CD4-positive, CD25-positive, alpha-beta regulatory T cell (primary cell): ENCODE data around the gene TNFRSF8. TPM values are rescaled to one million over a fixed set of nuclear protein-coding genes. Genes with fewer than 3 reads are reported as not detected.

Source experiments
- ATAC-seq, 2 donors: fragments of 150-1000 bp; cut with Tn5 transposase; one replicate each; pipeline ENCODE4 v1.10.0; 2021; ENCODE audit warnings: low read depth in 2 of 2, moderate number of reproducible peaks in 2 of 2, moderate library complexity in 1 of 2
- DNase-seq, 3 donors: peaks; one replicate each; pipeline versions ENCODE4 v3.0.0 to v3.0.0-alpha.2; 2012 to 2022; ENCODE audit warnings: mixed read lengths in 1 of 3
- H3K27ac ChIP-seq: one replicate; pipeline ENCODE4 v1.7.0; 2013; ENCODE audit warnings: mild to moderate bottlenecking, low read length; ENCODE audit not compliant: insufficient read depth, poor library complexity, severe bottlenecking
- H3K27me3 ChIP-seq: one replicate; pipeline ENCODE4 v1.7.0; 2013; ENCODE audit warnings: low read length; ENCODE audit not compliant: control insufficient read depth, insufficient read depth
- H3K36me3 ChIP-seq: one replicate; pipeline ENCODE4 v1.7.0; 2013; ENCODE audit warnings: mild to moderate bottlenecking, low read length, moderate library complexity; ENCODE audit not compliant: control insufficient read depth, insufficient read depth
- H3K4me1 ChIP-seq: 2 replicates; pipeline ENCODE4 v1.7.0; 2013; ENCODE audit warnings: mild to moderate bottlenecking, low read length; ENCODE audit not compliant: insufficient read depth, control insufficient read depth, poor library complexity, severe bottlenecking
- H3K4me3 ChIP-seq: one replicate; pipeline ENCODE4 v1.7.0; 2013; ENCODE audit warnings: low read depth, mild to moderate bottlenecking, low read length, moderate library complexity
- H3K9me3 ChIP-seq, 2 experiments: 1 replicate in 1 of 2; 2 replicates in 1 of 2; pipeline ENCODE4 v1.7.0; 2013; ENCODE audit warnings: low read length in 2 of 2, mild to moderate bottlenecking in 1 of 2, moderate library complexity in 1 of 2; ENCODE audit not compliant: control insufficient read depth in 2 of 2
- H3K27ac Mint-ChIP-seq, 3 donors: one replicate each; pipeline ENCODE4 v1.8.0; 2020 to 2022; ENCODE audit warnings: mild to moderate bottlenecking in 3 of 3, mixed read lengths in 3 of 3, moderate library complexity in 2 of 3
- H3K27me3 Mint-ChIP-seq: one replicate; pipeline ENCODE4 v1.8.0; 2022; ENCODE audit warnings: mild to moderate bottlenecking, mixed read lengths
- H3K36me3 Mint-ChIP-seq: one replicate; pipeline ENCODE4 v1.8.0; 2020; ENCODE audit warnings: mixed read lengths
- H3K4me1 Mint-ChIP-seq, 4 donors: one replicate each; pipeline ENCODE4 v1.8.0; 2020 to 2022; ENCODE audit warnings: mixed read lengths in 4 of 4, mild to moderate bottlenecking in 1 of 4
- H3K4me3 Mint-ChIP-seq, 4 donors: one replicate each; pipeline ENCODE4 v1.8.0; 2020 to 2022; ENCODE audit warnings: mild to moderate bottlenecking in 4 of 4, mixed read lengths in 4 of 4, moderate library complexity in 3 of 4
- H3K9me3 Mint-ChIP-seq, 7 donors: one replicate each; pipeline ENCODE4 v1.8.0; 2020 to 2022; ENCODE audit warnings: mixed read lengths in 7 of 7, mild to moderate bottlenecking in 3 of 7, moderate library complexity in 2 of 7
- polyA plus RNA-seq, 4 donors: library from polyadenylated mRNA; unstranded; fragments of 300-500 nt; fragmentation: Illumina TruSeq; gene quantifications; one replicate each; pipeline ENCODE4 v1.2.3, GENCODE V29; 2021
- total RNA-seq: library from RNA; stranded (reverse); gene quantifications from one replicate; pipeline ENCODE4 v1.2.3, GENCODE V29; 2022

TNFRSF8 gene
- total and polyA plus RNA-seq, 5 donors from 2014 or later: 1.1 to 3.2 (median 1.6) TPM

DNA sequence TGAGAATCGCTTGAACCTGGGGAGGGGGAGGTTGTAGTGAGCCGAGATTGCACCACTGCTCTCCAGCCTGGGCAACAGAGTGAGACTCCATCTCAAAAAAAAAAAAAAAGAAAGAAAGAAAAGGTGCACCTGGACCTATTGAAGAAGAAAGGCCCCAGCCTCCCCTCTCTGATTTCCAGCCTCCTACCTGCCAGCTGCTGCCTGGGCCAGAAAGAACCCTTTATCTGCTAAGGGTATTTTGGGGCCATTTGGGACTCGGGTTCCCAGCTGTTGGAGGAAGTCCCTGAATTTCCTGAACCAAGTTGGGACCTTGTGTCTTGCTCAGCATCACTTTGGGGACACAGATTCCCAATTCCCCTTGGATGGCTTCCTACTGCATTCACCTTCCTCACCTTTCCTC lies 3.9 kb upstream of the TNFRSF8 start:
- Histone ChIP-seq H3K4me3 (no peak overlapping the region), H3K27ac (no peak overlapping the region), H3K27me3 (no peaks in the 10 kb centered on the region), H3K4me1 (peaks cover 30% of the 10 kb centered on the region), H3K9me3 (no peaks in the 10 kb centered on the region), H3K36me3 (no peaks in the 10 kb centered on the region)
- H3K4me1 Mint-ChIP-seq: peaks cover 6 to 42% (median 20%) of the 10 kb centered on the region in 4 donors
- ATAC-seq (no peak), DNase-seq (no peak)
- peaks cover 4% of the 10 kb centered on the region for H3K27me3 Mint-ChIP-seq
- peak overlapping the region in 2 of 3 donors; percentile 33 to 97 for H3K27ac Mint-ChIP-seq
- H3K9me3 Mint-ChIP-seq: peaks cover 0 to 2% (median 0%) of the 10 kb centered on the region in 7 donors
- peak overlapping the region in 1 of 4 donors; percentile 60 for H3K4me3 Mint-ChIP-seq
- no peaks in the 10 kb centered on the region for H3K36me3 Mint-ChIP-seq

GRCh38 chr1:12059722-12060464 lies 3.2 kb upstream of the TNFRSF8 start:
- H3K9me3 ChIP-seq: no peaks in the 10 kb centered on the region
- H3K27me3 Mint-ChIP-seq: peaks cover 8% of the 10 kb centered on the region
- peaks cover 11 to 44% (median 26%) of the 10 kb centered on the region in 4 donors for H3K4me1 Mint-ChIP-seq
- H3K4me1 ChIP-seq: peaks cover 36% of the 10 kb centered on the region
- H3K27ac ChIP-seq: no peak overlapping the region
- DNase-seq (no peak), ATAC-seq (no peak)
- H3K4me3 Mint-ChIP-seq: peak overlapping the region in 1 of 4 donors; percentile 60
- H3K36me3 Mint-ChIP-seq: no peaks in the 10 kb centered on the region
- peak overlapping the region; percentile 33 to 97 (median 87) for H3K27ac Mint-ChIP-seq
- H3K9me3 Mint-ChIP-seq: peaks cover 0 to 2% (median 0%) of the 10 kb centered on the region in 7 donors
- H3K27me3 ChIP-seq: no peaks in the 10 kb centered on the region
- H3K36me3 ChIP-seq: no peaks in the 10 kb centered on the region
- no peak overlapping the region for H3K4me3 ChIP-seq

DNA sequence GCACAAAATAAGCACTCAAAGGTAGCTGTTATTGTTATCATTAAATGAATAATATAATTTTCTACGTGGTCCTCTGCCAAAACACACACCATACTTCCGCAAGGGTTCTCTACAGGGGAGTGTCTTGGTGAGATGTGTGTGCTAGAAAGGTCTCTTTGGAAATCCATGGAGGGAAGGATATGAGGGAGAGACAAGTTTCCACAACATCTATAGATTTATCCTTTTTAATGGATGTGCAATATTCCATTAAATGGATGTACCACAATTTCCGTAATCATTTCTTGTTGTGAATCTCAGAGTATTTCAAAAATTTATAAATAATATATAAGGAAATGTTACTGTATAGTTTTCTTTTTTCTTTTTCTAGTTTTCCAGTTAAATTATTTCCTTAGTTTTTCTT lies 2.6 kb upstream of the TNFRSF8 start:
- Mint-ChIP-seq H3K4me1 (peaks cover 12 to 43% (median 26%) of the 10 kb centered on the region in 4 donors), H3K9me3 (peaks cover 0 to 2% (median 0%) of the 10 kb centered on the region in 7 donors), H3K27me3 (peaks cover 8% of the 10 kb centered on the region), H3K4me3 (peak overlapping the region in 1 of 4 donors; percentile 60), H3K27ac (no peak overlapping the region), H3K36me3 (no peaks in the 10 kb centered on the region)
- H3K27ac ChIP-seq: no peak overlapping the region
- no peak for DNase-seq
- H3K4me3 ChIP-seq: no peak overlapping the region
- no peaks in the 10 kb centered on the region for H3K27me3 ChIP-seq
- no peaks in the 10 kb centered on the region for H3K36me3 ChIP-seq
- no peak for ATAC-seq
- no peaks in the 10 kb centered on the region for H3K9me3 ChIP-seq
- H3K4me1 ChIP-seq: peaks cover 38% of the 10 kb centered on the region

GRCh38 chr1:12064073-12064969 lies 1.2 kb downstream of the TNFRSF8 start:
- Mint-ChIP-seq H3K36me3 (no peaks in the 10 kb centered on the region), H3K27me3 (peaks cover 8% of the 10 kb centered on the region), H3K27ac (peak overlapping the region; percentile 12 to 91 (median 86)), H3K4me1 (peaks cover 19 to 63% (median 40%) of the 10 kb centered on the region in 4 donors), H3K4me3 (peak overlapping the region; percentile 77 to 92 (median 84)), H3K9me3 (peaks cover 0 to 2% (median 0%) of the 10 kb centered on the region in 7 donors)
- Histone ChIP-seq H3K4me1 (peaks cover 61% of the 10 kb centered on the region), H3K36me3 (no peaks in the 10 kb centered on the region), H3K27ac (no peak overlapping the region), H3K9me3 (no peaks in the 10 kb centered on the region), H3K27me3 (no peaks in the 10 kb centered on the region), H3K4me3 (peak overlapping the region; percentile 67)
- ATAC-seq (no peak), DNase-seq (no peak)

DNA sequence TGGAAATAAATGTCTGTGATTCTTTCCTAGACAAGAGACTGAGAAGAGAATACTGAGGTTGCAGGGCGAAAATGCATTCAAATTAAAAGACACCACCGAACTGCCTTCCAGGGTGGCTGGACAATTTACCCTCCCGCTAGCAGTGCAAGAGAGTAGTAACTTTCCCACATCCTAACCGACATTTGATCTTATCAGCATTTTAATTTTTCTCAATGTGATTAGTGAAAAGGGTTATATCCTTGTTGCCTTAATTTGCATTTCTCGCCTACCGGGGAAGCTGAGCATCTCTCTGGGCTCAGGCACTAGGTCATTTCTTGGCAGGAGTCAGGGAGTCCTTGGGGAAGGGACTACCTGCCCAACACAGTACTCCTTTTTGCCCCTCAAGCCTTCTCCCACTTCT lies 2.8 kb downstream of the TNFRSF8 start:
- H3K4me3 Mint-ChIP-seq: peak overlapping the region; percentile 67 to 83 (median 82)
- H3K4me1 Mint-ChIP-seq: peaks cover 19 to 69% (median 47%) of the 10 kb centered on the region in 4 donors
- H3K27me3 ChIP-seq: no peaks in the 10 kb centered on the region
- no peaks in the 10 kb centered on the region for H3K36me3 ChIP-seq
- peaks cover 66% of the 10 kb centered on the region for H3K4me1 ChIP-seq
- H3K36me3 Mint-ChIP-seq: no peaks in the 10 kb centered on the region
- H3K9me3 Mint-ChIP-seq: no peaks in the 10 kb centered on the region
- peaks cover 8% of the 10 kb centered on the region for H3K27me3 Mint-ChIP-seq
- no peak for ATAC-seq
- H3K9me3 ChIP-seq: no peaks in the 10 kb centered on the region
- peak overlapping the region; percentile 43 for H3K27ac ChIP-seq
- H3K27ac Mint-ChIP-seq: peak overlapping the region; percentile 4 to 90 (median 13)
- DNase-seq: peak in 1 of 3 donors; percentile 42
- peak overlapping the region; percentile 63 for H3K4me3 ChIP-seq

DNA sequence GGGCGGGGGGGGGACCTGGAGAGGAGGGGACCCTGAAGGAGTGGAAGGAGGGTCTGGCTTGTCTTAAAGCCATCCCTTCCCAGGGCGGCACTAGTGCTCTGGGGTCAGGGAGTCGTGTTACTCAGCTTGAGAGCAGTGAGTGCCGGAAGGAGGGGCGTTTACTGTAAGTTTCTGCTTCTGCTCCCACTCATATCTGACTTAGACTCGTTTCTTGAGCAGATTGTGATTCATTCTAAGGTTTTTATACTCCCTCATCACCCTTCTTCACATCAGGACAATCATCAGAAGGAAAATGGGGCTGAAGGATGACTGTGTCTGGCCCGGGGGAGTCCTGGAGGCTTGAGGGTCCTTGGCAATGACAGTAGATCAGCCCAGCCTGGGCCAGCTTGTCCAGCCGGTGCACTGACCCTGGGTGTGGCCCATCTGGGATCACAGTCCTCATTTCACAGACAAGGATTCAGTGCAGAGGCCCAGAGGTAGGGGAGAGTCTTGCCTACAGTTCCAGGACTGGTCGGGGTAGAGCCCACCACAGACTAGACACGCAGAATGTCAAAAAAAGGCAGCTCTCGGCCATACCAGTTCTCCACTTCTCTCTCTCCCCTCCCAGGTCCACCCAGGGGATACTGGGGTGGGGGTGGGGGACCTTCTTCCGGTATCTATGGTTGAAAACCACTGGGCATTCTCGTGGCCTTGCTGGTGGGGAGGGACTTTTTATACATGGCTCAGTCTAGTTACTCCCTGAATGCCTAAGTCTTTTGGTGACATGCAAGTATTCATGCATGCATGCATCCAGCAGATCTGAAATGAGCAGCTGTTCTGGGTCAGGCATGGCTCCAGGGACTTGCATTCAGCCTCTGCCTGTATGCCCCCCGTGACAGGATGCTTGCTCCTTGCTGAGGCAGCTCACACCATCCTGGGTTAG lies 5.1 kb downstream of the TNFRSF8 start:
- Histone ChIP-seq H3K27ac (peak overlapping the region; percentile 77), H3K9me3 (no peaks in the 10 kb centered on the region), H3K4me1 (peaks cover 64% of the 10 kb centered on the region), H3K4me3 (peak overlapping the region; percentile 59), H3K27me3 (no peaks in the 10 kb centered on the region), H3K36me3 (no peaks in the 10 kb centered on the region)
- Mint-ChIP-seq H3K4me3 (peak overlapping the region; percentile 74 to 91 (median 80)), H3K27me3 (peaks cover 8% of the 10 kb centered on the region), H3K4me1 (peaks cover 19 to 64% (median 43%) of the 10 kb centered on the region in 4 donors), H3K9me3 (no peaks in the 10 kb centered on the region), H3K27ac (peak overlapping the region; percentile 85 to 93 (median 88)), H3K36me3 (no peaks in the 10 kb centered on the region)
- DNase-seq (peak in 2 of 3 donors; percentile 40 to 77), ATAC-seq (peak; percentile 61 to 69)
